Eye (tissue), 1 donor: ENCODE measurements around the gene SLC24A2.
"Not testable (repeated sequence)": the region's sequence is repeated elsewhere in the genome, so short reads cannot be mapped to it uniquely, and the experiment has no call there.

Source experiments
- DNase-seq: peaks from one replicate; pipeline ENCODE4 v3.0.0-alpha.2; 2015

Gene SLC24A2

DNA sequence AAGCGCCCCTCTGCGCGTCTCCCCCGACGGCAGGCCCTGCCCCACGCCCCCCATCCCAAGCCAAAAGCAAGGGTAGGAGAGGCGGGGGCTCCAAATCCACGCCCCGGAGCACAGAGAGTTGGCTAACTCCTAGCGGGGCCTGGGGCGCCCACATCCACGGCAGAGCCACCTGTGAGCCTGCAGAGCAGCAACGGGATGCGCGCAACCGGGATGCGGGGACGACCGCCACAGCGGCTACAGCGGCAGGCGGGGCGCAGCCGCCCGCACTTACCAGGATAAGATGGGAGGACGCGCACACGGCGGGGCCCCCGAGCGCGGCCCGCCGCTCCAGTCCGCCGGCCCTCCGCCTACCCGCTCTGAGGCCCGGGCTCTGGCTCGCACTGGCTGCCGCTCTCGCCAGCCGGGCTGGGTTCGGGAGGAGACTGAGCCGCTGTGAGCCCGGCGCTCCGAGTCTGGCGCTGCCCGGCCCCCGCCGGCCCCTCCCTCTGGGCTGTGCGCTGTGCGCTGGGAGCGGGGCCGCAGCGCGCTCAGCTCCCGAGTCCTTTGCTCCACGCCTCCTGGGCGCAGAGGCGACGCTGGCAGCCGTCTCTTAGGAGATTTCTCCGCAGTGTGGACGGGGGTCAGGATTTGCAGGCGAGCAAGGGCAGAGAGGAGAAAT is at the start of gene SLC24A2:
SLC24A2 (minus strand) TSS at position 424 of the 658 bp plus-strand sequence.
- DNase-seq = peak; percentile 71

DNA sequence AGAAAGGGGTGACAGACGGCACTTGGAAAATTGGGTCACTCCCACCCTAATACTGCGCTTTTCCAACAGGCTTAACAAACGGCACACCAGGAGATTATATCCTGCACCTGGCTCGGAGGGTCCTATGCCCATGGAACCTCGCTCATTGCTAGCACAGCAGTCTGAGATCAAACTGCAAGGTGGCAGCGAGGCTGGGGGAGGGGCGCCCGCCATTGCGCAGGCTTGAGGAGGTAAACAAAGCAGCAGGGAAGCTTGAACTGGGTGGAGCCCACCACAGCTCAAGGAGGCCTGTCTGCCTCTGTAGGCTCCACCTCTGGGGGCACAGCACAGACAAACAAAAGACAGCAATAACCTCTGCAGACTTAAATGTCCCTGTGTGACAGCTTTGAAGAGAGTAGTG is 44.5 kb upstream of the SLC24A2 start:
- DNase-seq = not testable (repeated sequence)

GRCh38 chr9:19830796-19831195 is 42.0 kb upstream of the SLC24A2 start:
- DNase-seq = no peak

DNA sequence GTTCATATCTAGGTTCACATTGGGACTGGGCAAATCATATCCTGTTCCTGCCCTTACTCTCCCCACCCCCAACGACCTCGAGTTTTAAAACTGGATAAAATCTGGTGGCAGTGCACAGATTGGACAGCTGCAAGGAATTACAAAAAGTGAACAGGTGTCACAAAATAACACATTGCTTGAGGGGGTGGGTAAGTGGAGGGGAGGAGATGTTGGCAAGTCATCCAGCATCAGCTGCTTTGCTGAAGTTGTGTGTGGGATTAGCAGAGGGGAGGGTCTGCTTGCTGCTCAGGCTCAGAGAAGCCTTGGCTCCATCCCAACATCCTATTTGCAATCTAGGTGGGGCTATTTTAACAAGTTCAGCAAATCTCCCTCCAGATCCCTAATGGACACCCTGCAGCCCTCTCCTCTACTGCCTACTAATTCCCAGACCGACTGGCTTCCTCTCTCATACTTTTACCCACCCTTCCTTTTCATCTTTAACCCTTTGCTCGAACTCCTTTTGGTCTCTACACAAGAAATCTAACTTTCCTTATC is 39.8 kb upstream of the SLC24A2 start:
- DNase-seq = peak; percentile 12

- no peak for DNase-seq
Measured at GRCh38 chr9:19816769-19817168, 27.9 kb upstream of the SLC24A2 start.

GRCh38 chr9:19812194-19812593 is 23.4 kb upstream of the SLC24A2 start:
- DNase-seq = no peak

DNA sequence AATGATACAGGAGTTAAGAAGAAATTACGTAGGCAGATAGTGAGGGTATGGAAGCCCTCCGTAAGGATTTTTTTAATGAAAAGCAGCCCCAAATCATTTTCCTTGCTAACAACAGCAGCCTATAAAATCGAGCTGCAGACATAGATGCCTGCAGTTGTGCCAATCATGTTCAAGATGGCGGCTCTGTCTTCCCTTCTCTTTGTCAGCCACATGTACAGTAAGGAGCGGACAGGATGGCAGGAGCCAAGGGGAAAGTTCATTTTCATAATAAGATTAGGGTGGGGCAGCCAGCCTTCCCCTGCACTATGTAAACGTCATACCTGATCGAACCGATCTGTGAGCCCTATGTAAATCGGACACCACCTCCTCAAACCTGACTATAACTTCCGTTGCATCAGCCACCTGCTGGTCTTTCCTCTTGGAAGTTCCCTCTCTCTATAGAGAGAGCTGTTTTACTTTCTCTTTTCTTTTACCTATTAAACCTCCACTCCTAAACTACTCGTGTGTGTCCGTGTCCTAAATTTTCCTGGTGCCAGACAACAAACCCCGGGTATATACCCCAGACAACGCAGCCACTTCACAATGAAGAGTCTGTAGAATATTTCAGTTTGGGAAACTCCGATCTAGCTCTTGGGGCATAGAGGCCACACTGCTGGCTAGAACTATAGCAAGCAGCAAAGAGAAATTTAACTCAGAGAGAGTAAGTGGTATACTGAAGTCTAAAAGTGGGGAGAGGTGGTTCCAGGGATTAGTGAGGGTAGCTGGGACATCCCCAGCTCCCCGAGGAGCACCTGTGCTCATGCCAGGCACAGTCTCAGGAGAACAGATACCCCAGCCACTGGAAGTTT is 20.8 kb upstream of the SLC24A2 start:
- DNase-seq = no peak

GRCh38 chr9:19807182-19807892 is 18.5 kb upstream of the SLC24A2 start:
- no peak for DNase-seq

DNA sequence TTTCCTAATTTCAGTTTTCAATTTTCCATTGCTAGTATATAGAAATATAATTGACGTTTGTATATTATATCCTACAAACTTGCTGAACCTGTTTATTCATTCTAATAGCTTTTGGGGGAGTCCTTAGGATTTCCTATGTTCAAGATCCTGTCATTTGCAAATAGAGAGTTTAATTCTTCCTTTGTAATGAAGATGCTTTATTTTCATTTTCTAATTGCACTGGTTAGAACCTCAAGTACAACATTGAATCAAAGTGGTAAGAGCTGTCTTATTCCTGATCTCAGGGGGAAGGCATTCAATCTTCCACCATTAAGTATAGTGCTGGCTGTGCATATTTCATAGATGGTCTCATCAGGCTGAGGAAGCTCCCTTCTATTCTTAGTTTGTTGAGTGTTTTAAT is 15.6 kb upstream of the SLC24A2 start:
- peak; percentile 31 for DNase-seq

DNA sequence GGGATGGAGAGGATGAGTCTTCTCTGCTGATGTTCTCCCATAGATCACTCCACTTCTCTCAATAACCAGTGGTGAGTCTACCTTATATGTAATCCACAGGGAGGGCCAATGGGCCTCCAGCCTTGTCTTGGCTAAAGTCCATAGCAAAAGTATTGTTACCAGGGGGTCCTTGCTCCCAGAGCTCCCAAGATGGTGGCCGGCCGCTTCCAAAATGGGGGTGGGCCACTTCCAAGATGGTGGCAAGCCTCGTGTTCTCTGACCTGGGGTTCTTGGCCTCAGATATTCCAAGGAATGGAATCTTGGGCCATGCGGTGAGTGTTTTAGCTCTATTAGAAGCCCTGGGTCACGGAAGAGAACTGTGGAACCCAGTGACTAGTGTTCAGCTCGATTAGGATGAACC is 12.0 kb upstream of the SLC24A2 start:
- DNase-seq = no peak

DNA sequence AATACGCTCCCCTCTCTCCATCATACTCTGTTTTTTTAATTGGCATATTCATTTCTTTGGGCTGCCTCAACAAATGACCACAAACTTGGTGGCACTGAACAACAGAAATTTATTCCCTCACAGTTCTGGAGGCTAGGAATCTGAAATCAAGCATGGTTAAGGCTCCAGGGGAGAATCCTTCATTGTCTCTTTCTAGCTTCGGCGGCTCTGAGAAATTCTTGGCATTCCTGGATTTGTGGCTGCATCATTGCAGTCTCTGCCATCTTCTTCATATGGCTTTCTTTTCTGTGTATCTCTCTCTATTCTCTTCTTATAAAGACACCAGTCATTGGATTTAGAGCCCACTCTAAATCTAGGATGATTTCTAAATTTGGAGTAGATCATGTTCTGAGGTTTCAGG is 10.9 kb upstream of the SLC24A2 start:
- no peak for DNase-seq

DNA sequence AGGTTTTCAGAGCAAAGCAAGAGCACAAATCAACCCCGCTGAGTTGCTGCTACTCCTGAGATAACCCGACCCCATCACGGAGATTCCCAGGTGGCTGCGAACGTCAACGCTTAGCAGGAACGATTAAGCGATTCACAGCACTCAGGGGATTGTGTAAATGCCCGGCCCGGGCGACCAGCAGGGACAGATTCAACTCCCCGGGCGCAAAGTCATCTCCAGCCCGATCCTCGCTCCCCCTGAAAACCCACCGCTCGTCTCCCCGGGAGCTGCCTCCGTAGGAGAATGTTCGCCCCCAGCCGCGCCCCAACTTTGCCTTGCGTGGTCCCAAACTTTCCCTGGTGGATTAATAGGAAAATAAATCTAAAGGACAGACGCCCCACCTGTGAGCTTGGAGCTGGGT is 685 bp downstream of the SLC24A2 start:
- DNase-seq = peak; percentile 62

GRCh38 chr9:19787672-19788071 is 1.2 kb downstream of the SLC24A2 start:
- DNase-seq = no peak

DNA sequence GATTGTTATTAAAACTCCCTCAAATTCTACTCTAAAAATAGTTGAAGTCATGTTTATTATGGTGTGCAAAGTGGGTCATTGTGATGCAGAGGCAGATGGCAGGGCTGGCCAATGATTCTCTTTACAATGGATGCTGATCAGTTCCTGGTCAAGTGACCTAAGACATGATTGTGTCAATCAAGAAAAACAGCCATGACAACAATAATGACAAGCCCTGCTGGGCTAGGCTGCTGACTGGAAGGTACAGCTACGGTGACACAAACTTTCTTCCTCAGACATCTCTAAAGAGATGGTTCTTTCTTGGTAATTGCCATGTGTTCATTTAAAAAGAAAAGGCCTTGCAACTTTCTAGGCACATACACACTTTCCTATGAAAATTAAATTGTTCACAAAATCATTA is 3.6 kb downstream of the SLC24A2 start:
- no peak for DNase-seq

DNA sequence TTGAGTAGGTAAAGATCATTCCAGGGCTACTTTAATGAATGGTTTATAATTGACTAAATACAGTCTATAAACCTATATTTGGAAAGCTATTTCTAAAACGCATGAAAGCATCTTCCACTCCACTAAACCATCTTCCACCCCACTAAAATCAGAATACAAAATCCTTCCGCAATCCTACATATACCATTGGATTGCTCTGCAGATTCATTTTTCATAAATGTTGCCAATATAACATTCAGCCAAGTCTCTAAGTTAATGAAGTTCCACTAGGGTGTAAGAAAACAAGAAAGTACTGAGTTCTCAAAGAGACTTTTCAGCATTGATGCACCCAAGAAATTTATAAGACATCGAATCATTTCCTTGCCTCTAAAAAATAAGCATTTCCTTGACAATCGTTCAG is 4.7 kb downstream of the SLC24A2 start:
- DNase-seq = no peak

- DNase-seq = no peak
Measured at GRCh38 chr9:19783500-19783899, 5.3 kb downstream of the SLC24A2 start.

GRCh38 chr9:19782005-19782404 is 6.8 kb downstream of the SLC24A2 start:
- peak; percentile 60 for DNase-seq

DNA sequence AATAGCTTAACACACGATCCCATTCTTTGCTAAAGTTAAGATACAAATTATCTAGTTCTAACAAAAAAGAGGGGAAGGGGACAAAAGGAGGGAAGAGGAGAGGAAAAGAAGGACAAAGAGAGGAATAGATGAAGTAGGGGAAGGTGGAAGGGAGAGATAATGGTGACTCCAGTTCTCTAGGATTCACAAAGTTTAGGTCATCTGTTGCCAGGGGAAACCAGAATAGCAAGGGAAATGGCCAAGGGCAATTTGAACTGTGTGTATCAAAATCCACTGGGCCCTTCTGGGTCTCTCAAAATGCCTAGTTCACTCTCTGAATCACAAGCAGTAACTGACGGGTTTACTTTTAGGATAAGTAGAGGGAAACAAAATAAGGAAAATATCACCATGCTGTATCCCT is 7.6 kb downstream of the SLC24A2 start:
- DNase-seq = no peak

- DNase-seq = no peak
Measured at GRCh38 chr9:19771446-19771845, 17.4 kb downstream of the SLC24A2 start.

DNA sequence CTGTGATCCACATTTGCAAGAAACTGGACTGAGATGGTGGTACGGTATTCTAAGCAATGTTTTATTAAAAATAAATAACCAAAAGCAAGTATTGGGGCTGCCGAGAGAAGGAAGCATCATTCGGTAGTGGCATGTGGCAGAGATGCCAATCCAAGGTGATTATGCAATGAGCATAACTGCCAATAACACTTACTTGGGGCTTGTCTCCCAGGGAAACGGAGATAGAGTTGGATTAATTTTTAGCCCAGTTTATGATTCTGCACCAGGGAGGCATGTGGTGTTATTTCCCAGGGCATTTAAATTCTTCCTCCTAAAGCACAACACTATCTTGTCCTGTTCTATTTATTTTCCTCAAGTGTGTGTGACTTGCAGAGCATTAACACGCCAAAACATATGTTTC is 17.9 kb downstream of the SLC24A2 start:
- DNase-seq = no peak

GRCh38 chr9:19769213-19769612 is 19.6 kb downstream of the SLC24A2 start:
- no peak for DNase-seq

DNA sequence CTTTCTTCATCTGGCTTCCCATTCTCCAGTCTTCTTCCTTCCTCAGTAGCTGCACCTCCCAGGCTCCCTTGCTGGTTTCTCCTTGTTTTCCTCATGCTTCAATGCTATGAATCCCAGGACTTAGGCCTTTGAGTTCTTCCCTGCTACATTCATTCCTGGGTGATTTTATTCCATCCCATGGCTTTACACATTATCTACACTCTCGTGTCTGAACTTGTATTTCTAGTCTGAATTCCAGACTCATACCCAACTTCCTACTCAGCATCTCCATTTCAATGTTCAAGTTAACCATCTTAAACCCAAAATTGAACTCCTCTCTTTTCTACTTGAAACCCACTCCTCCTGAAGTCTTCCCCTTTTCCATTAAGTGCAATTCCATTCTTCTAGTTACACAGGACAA is 20.0 kb downstream of the SLC24A2 start:
- DNase-seq = no peak

- no peak for DNase-seq
Measured at GRCh38 chr9:19759066-19759465, 29.8 kb downstream of the SLC24A2 start.

- no peak for DNase-seq
Measured at GRCh38 chr9:19757745-19758144, 31.1 kb downstream of the SLC24A2 start.
